HUES48 (cell line): ENCODE data around the gene BTBD19.

Experiments used
- H3K27ac ChIP-seq: one replicate; pipeline ENCODE4 v1.7.0; 2013; ENCODE audit warnings: low read depth, low read length, inconsistent platforms
- H3K27me3 ChIP-seq: 2 replicates; pipeline ENCODE4 v1.6.1; 2013; ENCODE audit warnings: mild to moderate bottlenecking, low read length; ENCODE audit not compliant: control insufficient read depth, insufficient read depth
- H3K36me3 ChIP-seq: 2 replicates; pipeline ENCODE4 v1.6.1; 2013; ENCODE audit warnings: low read length; ENCODE audit not compliant: control insufficient read depth, insufficient read depth
- H3K4me1 ChIP-seq: 2 replicates; pipeline ENCODE4 v1.6.1; 2013; ENCODE audit warnings: mild to moderate bottlenecking, low read length; ENCODE audit not compliant: control insufficient read depth, insufficient read depth
- H3K4me3 ChIP-seq: 2 replicates; pipeline ENCODE4 v1.5.1; 2013; ENCODE audit warnings: mild to moderate bottlenecking, low read depth, low read length
- H3K9ac ChIP-seq: 2 replicates; pipeline ENCODE4 v1.6.1; 2013; ENCODE audit warnings: mild to moderate bottlenecking, low read depth, low read length, moderate library complexity
- H3K9me3 ChIP-seq: 2 replicates; pipeline ENCODE4 v1.6.1; 2013; ENCODE audit warnings: low read length; ENCODE audit not compliant: control insufficient read depth, insufficient read depth

The BTBD19 gene

GRCh38 chr1:44849575-44850132 is 41.3 kb downstream of the BTBD19 start:
- H3K27me3 ChIP-seq: no peaks in the 10 kb centered on the region
- H3K9ac ChIP-seq: no peak overlapping the region
- peaks cover 4% of the 10 kb centered on the region; the same call in 1 of the 2 replicates for H3K4me1 ChIP-seq
- H3K9me3 ChIP-seq: no peaks in the 10 kb centered on the region
- H3K36me3 ChIP-seq: no peaks in the 10 kb centered on the region
- H3K27ac ChIP-seq: peak overlapping the region; percentile 10
- no peak overlapping the region for H3K4me3 ChIP-seq

- H3K4me1 ChIP-seq: peaks cover 4% of the 10 kb centered on the region; the same call in 1 of the 2 replicates
- 0 out of 2 replicates have a peak, but pooled peaks cover 4% of the 10 kb centered on the region for H3K36me3 ChIP-seq
- H3K9ac ChIP-seq: no peak overlapping the region
- no peak overlapping the region for H3K27ac ChIP-seq
- no peaks in the 10 kb centered on the region for H3K27me3 ChIP-seq
- no peaks in the 10 kb centered on the region for H3K9me3 ChIP-seq
- H3K4me3 ChIP-seq: no peak overlapping the region
Observed at GRCh38 chr1:44851308-44851707, 43.0 kb downstream of the BTBD19 start.

DNA sequence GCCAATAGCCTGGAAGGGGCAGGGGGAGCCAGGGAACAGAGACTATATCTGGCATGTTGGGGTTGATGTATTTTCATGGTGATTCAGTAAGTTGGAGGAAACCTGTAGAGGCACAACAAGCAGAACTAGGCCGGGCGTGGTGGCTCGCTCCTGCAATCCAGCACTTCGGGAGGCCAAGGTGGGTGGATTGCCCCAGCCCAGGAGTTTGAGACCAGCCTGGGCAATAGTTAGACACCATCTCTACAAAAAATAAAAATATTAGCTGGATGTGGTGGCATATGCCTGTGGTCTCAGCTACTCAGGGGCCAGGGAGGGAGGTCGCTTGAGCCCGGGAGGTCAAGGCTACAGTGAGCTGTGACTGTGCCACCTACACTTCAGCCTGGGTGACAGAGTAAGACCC is 44.9 kb downstream of the BTBD19 start:
- Histone ChIP-seq H3K4me1 (peaks cover 4% of the 10 kb centered on the region; the same call in 1 of the 2 replicates), H3K9me3 (no peaks in the 10 kb centered on the region), H3K4me3 (no peak overlapping the region), H3K36me3 (0 out of 2 replicates have a peak, but pooled peaks cover 6% of the 10 kb centered on the region), H3K27ac (no peak overlapping the region), H3K27me3 (no peaks in the 10 kb centered on the region), H3K9ac (no peak overlapping the region)

DNA sequence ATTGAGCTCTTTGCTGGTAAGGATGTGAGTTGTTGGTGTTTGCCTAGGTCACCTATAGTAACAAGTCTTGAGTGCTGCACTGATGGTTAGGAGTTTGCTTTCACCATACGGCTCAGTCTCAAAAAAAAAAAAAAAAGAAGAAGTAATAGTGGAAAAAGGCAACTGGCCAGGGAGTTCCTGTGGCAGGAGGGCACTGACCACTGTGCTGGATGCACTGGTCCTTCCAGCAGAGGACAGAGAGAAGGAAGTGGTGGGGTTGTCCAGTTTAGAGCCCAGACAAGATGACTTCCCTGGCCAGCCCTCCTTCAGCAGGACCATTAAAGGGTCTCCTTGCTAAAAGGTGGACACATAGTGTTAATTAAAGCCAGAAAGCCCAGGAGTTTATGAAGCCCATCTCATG is 46.6 kb downstream of the BTBD19 start:
- 0 out of 2 replicates have a peak, but pooled peaks cover 6% of the 10 kb centered on the region for H3K36me3 ChIP-seq
- no peak overlapping the region for H3K27ac ChIP-seq
- H3K27me3 ChIP-seq: no peaks in the 10 kb centered on the region
- no peaks in the 10 kb centered on the region for H3K9me3 ChIP-seq
- H3K4me3 ChIP-seq: no peak overlapping the region
- peaks cover 2% of the 10 kb centered on the region; the same call in 1 of the 2 replicates for H3K4me1 ChIP-seq
- no peak overlapping the region for H3K9ac ChIP-seq

GRCh38 chr1:44855742-44856141 is 47.4 kb downstream of the BTBD19 start:
- Histone ChIP-seq H3K27me3 (no peaks in the 10 kb centered on the region), H3K4me3 (no peak overlapping the region), H3K27ac (no peak overlapping the region), H3K36me3 (0 out of 2 replicates have a peak, but pooled peaks cover 6% of the 10 kb centered on the region), H3K9ac (no peak overlapping the region), H3K9me3 (no peaks in the 10 kb centered on the region), H3K4me1 (0 out of 2 replicates have a peak, but pooled peaks cover 1% of the 10 kb centered on the region)

DNA sequence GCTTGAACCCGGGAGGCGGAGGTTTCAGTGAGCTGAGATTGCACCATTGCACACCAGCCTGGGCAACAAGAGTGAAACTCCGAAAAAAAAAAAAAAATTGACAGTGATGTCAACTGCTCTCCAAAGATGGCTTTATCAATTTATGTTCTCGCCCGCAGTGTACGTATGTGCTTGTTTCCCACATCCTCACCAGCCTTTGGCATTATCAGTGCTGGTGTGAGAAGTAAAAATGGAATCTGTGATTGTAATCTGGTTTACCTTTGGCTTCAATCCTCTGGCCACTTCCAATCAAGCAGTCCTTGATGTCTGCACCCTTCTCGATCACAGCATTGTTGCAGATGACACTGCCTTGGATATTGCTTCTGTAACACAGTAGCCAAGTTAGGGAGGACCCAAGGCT is 49.1 kb downstream of the BTBD19 start:
- Histone ChIP-seq H3K4me1 (0 out of 2 replicates have a peak, but pooled peaks cover 5% of the 10 kb centered on the region), H3K4me3 (no peak overlapping the region), H3K27me3 (no peaks in the 10 kb centered on the region), H3K9me3 (no peaks in the 10 kb centered on the region), H3K27ac (no peak overlapping the region), H3K36me3 (0 out of 2 replicates have a peak, but pooled peaks cover 6% of the 10 kb centered on the region), H3K9ac (no peak overlapping the region)

DNA sequence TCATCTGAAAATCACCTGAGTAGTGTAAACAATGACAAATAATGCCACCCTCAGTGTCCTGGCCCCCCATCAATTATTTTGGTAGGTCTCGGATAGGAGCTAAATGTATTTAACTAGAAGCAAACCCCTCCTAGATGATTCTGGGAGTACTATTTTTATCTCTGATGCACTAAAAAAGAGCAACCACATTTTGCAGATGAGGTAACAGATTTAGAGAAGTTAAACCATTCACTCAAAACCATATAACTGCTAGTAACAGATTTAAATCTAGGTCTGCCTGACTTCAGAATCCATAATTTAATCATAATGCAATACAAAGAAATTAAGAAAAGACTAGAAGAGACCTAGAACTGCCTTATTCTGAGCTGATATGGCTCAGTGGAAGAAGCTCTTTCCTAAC is 52.0 kb downstream of the BTBD19 start:
- no peaks in the 10 kb centered on the region for H3K27me3 ChIP-seq
- H3K27ac ChIP-seq: no peak overlapping the region
- H3K36me3 ChIP-seq: peaks cover 12% of the 10 kb centered on the region; the same call in 1 of the 2 replicates
- no peak overlapping the region for H3K9ac ChIP-seq
- 0 out of 2 replicates have a peak, but pooled peaks cover 5% of the 10 kb centered on the region for H3K4me1 ChIP-seq
- H3K9me3 ChIP-seq: no peaks in the 10 kb centered on the region
- no peak overlapping the region for H3K4me3 ChIP-seq

DNA sequence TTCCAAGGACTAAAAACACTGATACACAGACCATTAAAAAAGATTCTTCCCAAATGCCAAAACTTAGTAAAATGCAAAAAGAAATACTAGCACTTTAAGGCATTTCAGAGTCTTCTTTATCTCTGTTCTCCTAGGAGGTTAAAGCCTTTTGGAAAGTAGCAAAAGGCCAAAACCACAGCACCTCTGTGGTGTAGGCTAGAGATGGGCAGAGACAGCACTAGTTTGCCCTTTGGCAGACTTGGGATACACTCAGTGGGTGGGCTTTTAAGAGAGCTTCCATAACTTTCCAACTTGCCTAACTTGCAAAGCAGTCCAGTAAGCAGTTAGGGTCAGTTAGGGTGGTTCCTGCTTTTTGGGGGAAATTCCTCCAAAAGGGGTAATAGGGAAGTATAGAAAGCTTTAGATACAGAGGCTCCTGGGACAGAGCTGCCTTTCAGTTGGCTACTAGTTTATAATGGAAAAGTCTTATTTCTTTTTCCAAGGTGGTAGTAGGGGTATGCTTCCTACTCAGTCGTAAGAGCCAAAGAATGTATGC is 52.6 kb downstream of the BTBD19 start:
- Histone ChIP-seq H3K27me3 (no peaks in the 10 kb centered on the region), H3K36me3 (peaks cover 9% of the 10 kb centered on the region; the same call in 1 of the 2 replicates), H3K27ac (no peak overlapping the region), H3K9ac (no peak overlapping the region), H3K4me1 (0 out of 2 replicates have a peak, but pooled peaks cover 5% of the 10 kb centered on the region), H3K9me3 (no peaks in the 10 kb centered on the region), H3K4me3 (no peak overlapping the region)

DNA sequence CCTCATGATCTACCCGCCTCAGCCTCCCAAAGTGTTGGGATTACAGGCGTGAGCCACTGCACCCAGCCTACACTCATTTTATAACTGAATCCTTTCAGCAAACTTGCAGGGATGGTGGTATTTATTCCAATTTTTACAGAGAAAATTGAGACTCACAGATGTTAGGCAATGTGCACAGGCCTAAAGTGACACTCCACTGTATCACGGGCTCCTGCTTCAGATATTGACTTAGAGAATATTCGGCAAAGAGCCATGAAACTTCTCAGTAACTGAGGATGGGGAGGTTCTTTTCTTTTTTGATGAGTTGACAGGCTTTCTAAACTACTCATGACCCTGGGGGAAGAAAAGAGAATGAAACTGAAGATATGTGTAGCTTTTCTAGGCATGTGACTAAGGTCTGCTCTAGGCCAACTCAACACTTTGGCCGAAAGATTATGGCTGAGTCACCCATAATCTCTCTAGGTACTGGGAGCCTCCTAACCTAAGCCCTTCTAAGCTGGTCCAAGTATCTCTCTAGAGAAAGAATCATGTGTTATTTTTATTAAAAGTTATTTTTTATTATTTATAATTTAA is 54.6 kb downstream of the BTBD19 start:
- Histone ChIP-seq H3K36me3 (peaks cover 8% of the 10 kb centered on the region; the same call in 1 of the 2 replicates), H3K4me1 (0 out of 2 replicates have a peak, but pooled peaks cover 5% of the 10 kb centered on the region), H3K9ac (no peak overlapping the region), H3K9me3 (no peaks in the 10 kb centered on the region), H3K27ac (no peak overlapping the region), H3K27me3 (no peaks in the 10 kb centered on the region), H3K4me3 (no peak overlapping the region)
